Lower leg skin (tissue), 4 donors: ENCODE measurements around the gene RRP36. TPM values are rescaled to one million over a fixed set of nuclear protein-coding genes. Genes with fewer than 3 reads are reported as not detected.

Experiments used
- DNase-seq, 2 donors: peaks; one replicate each; pipeline ENCODE4 v3.0.0-alpha.2; 2019; ENCODE audit warnings: low spot score in 2 of 2
- H3K4me3 ChIP-seq: fragments of 200-600 bp; sonication (generic); 2 replicates; pipeline ENCODE4 v1.5.1; 2017; ENCODE audit warnings: mild to moderate bottlenecking, low read depth; ENCODE audit not compliant: poor library complexity, severe bottlenecking
- POLR2A ChIP-seq, 2 donors: fragments of 450-650 bp; IDR thresholded peaks; one replicate each; pipeline ENCODE4 v1.6.1; 2016 to 2017; ENCODE audit warnings: antibody characterized with exemption in 2 of 2, mild to moderate bottlenecking in 1 of 2, moderate library complexity in 1 of 2
- WGBS, 2 donors: methylation state at CpG; one replicate each; pipeline ENCODE4 v1.1.5; 2018; 5-methylcytosine and 5-hydroxymethylcytosine counted together
- intact Hi-C: fragments of 100-400 bp; cut with DNase I; formaldehyde crosslinking; loops from one replicate; pipeline ENCODE4 v1.15.0; 2023; ENCODE audit warnings: low total_unique reads
- total RNA-seq, 4 donors: library from RNA; depleted of rRNA; stranded (reverse); fragments of >200 nt; gene quantifications; one replicate each; pipeline ENCODE4 v1.1.0, GENCODE V29; 2016
- TF ChIP-seq, protein P1 (sequence below), 3 donors: fragments of 450-650 bp; IDR thresholded peaks; one replicate each; pipeline ENCODE4 v1.5.1; 2016; ENCODE audit warnings: antibody characterized with exemption in 3 of 3, mild to moderate bottlenecking in 3 of 3, moderate library complexity in 2 of 3

Gene RRP36
- total RNA-seq, 4 donors from 2014 or later: 38.5 to 61.9 (median 56.7) TPM

DNA sequence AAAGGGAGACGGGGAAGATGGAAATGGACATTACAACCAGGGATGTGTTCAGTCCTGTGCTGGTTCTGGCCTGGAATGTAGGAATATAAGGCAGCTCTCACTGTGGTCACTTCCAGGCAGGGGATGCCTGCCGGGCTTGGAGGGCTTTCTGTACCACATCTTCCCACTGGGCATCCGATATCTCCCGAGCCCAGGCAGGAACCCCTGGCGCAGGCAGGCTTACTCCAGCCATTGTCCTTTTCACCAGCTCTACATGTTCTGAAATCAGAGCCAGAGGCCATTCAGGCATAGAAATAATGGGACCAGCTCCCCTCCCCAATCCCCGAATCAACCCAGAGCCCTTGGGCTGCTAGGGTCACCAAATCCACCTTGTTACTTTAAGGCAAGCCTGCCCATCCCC is 9.1 kb upstream of the RRP36 start:
- DNase-seq: no peak
- H3K4me3 ChIP-seq: no peak overlapping the region
- 73 to 81% methylated on average over 6 of the region's 6 CpGs for WGBS, 2 donors
- intact Hi-C loops: no loop called here
- no peak for TF ChIP-seq POLR2A (IDR thresholded peaks at IDR 0.05)
- TF ChIP-seq, protein P1, sequence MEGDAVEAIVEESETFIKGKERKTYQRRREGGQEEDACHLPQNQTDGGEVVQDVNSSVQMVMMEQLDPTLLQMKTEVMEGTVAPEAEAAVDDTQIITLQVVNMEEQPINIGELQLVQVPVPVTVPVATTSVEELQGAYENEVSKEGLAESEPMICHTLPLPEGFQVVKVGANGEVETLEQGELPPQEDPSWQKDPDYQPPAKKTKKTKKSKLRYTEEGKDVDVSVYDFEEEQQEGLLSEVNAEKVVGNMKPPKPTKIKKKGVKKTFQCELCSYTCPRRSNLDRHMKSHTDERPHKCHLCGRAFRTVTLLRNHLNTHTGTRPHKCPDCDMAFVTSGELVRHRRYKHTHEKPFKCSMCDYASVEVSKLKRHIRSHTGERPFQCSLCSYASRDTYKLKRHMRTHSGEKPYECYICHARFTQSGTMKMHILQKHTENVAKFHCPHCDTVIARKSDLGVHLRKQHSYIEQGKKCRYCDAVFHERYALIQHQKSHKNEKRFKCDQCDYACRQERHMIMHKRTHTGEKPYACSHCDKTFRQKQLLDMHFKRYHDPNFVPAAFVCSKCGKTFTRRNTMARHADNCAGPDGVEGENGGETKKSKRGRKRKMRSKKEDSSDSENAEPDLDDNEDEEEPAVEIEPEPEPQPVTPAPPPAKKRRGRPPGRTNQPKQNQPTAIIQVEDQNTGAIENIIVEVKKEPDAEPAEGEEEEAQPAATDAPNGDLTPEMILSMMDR (IDR thresholded peaks at IDR 0.05): no peak

DNA sequence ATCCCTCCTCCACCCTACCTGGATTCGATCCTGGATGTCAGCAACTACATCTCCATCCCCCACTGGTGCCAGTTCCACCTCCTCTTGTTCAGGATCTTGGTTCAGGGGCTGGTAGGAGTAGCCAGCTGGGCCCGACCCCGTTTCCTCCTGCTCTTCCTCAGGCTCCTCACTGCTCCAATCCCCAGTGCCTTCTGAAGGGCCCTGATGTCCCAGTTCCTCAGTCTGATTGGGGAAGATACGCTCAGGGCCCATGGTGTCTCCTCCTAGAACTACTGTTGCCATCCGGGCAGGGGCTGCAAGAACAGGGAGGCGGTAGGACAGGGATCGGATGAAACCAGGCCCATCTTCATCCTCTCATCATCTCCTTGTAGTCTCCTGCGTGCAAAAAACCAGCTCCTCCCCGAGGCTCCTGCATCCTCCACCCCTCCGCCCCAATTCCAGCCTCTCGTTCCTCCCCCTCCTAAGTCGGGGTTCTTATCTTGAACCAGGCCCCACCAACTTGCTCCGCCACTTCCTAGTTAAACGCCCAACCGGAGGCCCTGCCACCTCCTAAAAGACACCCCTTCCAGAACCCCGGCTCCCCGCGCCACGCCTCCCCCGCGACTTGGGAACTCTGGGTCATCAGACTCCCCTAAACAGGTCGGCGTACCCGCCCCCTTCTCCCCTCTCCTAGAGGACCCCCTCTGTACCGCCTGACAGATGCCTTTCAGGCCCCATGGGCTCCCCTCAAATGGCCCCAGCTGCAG is 8.2 kb upstream of the RRP36 start:
- intact Hi-C loops: no loop called here
- peak overlapping the region; percentile 54 for H3K4me3 ChIP-seq
- DNase-seq: no peak
- WGBS, 2 donors: 1 to 2% methylated on average over 25 of the region's 25 CpGs
- TF ChIP-seq POLR2A (IDR thresholded peaks at IDR 0.05): no peak
- TF ChIP-seq, protein P1 (IDR thresholded peaks at IDR 0.05): no peak

- 1 to 2% methylated on average over 33 to 50 of the region's 51 CpGs for WGBS, 2 donors
- intact Hi-C loops: no loop called here
- no peak for TF ChIP-seq POLR2A (IDR thresholded peaks at IDR 0.05)
- TF ChIP-seq, protein P1 (IDR thresholded peaks at IDR 0.05): no peak
- peak within 1 kb of the TSS; percentile 54 for H3K4me3 ChIP-seq
- DNase-seq: peak; percentile 99 to 100
Measured at GRCh38 chr6:43013843-43014433, 7.5 kb upstream of the RRP36 start, which contains the start of the genes KLHDC3 and MEA1. TSS of gene KLHDC3 (plus strand) at chr6:43014249. CDS start at chr6:43017193, 2,944 bp downstream. TSS of gene MEA1 (minus strand) at chr6:43013946. CDS start at chr6:43013813, 133 bp downstream.

- WGBS, 2 donors: 0 to 1% methylated on average over 7 of the region's 7 CpGs
- intact Hi-C loops: no loop called here
- no peak for TF ChIP-seq POLR2A (IDR thresholded peaks at IDR 0.05)
- TF ChIP-seq, protein P1 (IDR thresholded peaks at IDR 0.05): no peak
- no peak for DNase-seq
- peak overlapping the region; percentile 45 for H3K4me3 ChIP-seq
Measured at GRCh38 chr6:43014434-43014909, 7.0 kb upstream of the RRP36 start.

DNA sequence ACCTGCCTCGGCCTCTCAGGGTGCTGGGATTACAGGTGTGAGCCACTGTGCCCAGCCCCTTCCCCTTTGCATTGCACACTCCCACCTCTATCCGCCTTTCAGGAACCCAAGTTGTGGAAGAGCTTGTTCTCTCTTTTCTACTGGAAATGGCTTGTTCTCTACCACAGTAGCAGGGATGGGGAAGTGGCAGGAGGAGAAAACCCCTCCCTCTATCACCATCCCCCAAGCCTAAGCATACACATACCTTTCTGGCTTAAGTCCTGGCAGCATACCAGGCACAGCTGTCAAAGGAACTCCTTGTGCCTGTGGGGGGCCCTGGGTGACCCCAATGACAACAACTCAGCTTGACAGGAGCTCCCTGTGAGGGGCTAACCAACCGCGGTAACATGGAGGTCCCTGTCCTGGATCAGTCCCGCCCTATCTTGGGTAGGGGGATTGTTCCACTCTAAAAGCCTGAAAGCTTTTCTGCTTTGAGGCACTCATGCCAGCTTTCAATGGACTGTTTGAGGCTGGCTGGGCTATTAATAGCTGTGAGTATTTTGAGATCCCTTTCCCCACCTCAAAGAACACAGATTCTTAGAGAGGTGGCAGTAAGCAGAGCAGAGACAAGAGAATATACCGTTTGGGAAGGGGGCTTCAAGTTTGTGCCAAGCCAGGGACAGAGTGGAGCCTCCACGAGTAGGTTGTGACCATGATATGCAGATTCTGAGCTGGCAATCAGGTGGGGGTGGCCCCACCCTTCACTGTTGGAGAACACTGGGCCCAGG is 5.1 kb upstream of the RRP36 start:
- no peak overlapping the region for H3K4me3 ChIP-seq
- 68 to 75% methylated on average over 7 of the region's 7 CpGs for WGBS, 2 donors
- TF ChIP-seq, protein P1 (IDR thresholded peaks at IDR 0.05): no peak
- no peak for TF ChIP-seq POLR2A (IDR thresholded peaks at IDR 0.05)
- intact Hi-C loops: no loop called here
- no peak for DNase-seq
